Measurements from ENCODE around the gene ABTB2. TPM values are rescaled to one million over a fixed set of nuclear protein-coding genes. Genes with fewer than 3 reads are reported as not detected.

The ABTB2 gene
- total RNA-seq, 1 experiment from 2014 or later: 3.1 TPM

- DNase-seq (ENCODE audit: unreplicated experiment): no peak
- H3K4me3 Mint-ChIP-seq (ENCODE audit: unreplicated experiment): no peak overlapping the region
- H3K36me3 Mint-ChIP-seq (ENCODE audit: insufficient read depth, unreplicated experiment): peaks cover 15% of the 10 kb centered on the region
- H3K27me3 Mint-ChIP-seq (ENCODE audit: insufficient read depth, unreplicated experiment): no peaks in the 10 kb centered on the region
- H3K27ac Mint-ChIP-seq (ENCODE audit: low read depth, unreplicated experiment): no peak overlapping the region
- no TSS peak for BruUV-seq (replicated peaks)
- TF ChIP-seq, protein P1, sequence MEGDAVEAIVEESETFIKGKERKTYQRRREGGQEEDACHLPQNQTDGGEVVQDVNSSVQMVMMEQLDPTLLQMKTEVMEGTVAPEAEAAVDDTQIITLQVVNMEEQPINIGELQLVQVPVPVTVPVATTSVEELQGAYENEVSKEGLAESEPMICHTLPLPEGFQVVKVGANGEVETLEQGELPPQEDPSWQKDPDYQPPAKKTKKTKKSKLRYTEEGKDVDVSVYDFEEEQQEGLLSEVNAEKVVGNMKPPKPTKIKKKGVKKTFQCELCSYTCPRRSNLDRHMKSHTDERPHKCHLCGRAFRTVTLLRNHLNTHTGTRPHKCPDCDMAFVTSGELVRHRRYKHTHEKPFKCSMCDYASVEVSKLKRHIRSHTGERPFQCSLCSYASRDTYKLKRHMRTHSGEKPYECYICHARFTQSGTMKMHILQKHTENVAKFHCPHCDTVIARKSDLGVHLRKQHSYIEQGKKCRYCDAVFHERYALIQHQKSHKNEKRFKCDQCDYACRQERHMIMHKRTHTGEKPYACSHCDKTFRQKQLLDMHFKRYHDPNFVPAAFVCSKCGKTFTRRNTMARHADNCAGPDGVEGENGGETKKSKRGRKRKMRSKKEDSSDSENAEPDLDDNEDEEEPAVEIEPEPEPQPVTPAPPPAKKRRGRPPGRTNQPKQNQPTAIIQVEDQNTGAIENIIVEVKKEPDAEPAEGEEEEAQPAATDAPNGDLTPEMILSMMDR (IDR thresholded peaks at IDR 0.05; ENCODE audit: unreplicated experiment): no peak
- CTCF ChIA-PET: interaction anchor here (0.6 to 1.8 kb wide), 2 partner anchors 12 to 14 kb away, joined by 3 to 7 read pairs; no protein-coding TSS in a partner anchor
- POLR2A ChIA-PET: interaction anchor here (1.0 kb wide), 1 partner anchor 9 kb away, joined by 3 read pairs; no protein-coding TSS in a partner anchor
- intact Hi-C loops (cut with micrococcal nuclease): no loop called here
- H3K4me1 Mint-ChIP-seq (ENCODE audit: insufficient read depth, unreplicated experiment): no peaks in the 10 kb centered on the region
- H3K9me3 Mint-ChIP-seq (ENCODE audit: unreplicated experiment): no peaks in the 10 kb centered on the region
Observed at GRCh38 chr11:34160049-34160721, 197.6 kb downstream of the ABTB2 start.

DNA sequence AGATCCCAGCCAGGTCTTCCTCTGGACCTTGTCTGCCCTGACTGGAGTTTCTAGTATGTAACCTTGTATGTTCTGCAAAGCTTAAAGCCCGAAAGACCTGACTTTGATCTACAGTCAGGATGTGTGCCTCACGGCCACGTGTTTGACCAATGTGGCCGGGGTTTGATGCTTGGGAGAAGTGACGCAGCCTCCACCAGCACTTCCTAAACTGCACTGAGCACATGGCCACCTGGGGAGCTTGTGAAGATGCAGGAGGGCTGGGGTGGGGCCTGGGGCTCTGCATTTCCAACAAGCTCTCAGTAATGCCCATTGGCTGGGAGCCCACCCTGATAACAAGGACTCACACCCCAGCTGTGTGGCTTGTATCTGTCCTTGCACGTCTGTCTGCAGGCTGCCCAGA lies 199.1 kb downstream of the ABTB2 start:
- H3K27me3 Mint-ChIP-seq (ENCODE audit: insufficient read depth, unreplicated experiment): no peaks in the 10 kb centered on the region
- CTCF ChIA-PET: interaction anchor here (0.6 to 1.6 kb wide), 5 partner anchors 12 to 1379 kb away, joined by 3 to 6 read pairs (median 4); no protein-coding TSS in a partner anchor
- H3K4me3 Mint-ChIP-seq (ENCODE audit: unreplicated experiment): no peak overlapping the region
- no TSS peak for BruUV-seq (replicated peaks)
- DNase-seq (ENCODE audit: unreplicated experiment): no peak
- TF ChIP-seq, protein P1 (IDR thresholded peaks at IDR 0.05; ENCODE audit: unreplicated experiment): no peak
- no peaks in the 10 kb centered on the region for H3K9me3 Mint-ChIP-seq (ENCODE audit: unreplicated experiment)
- no peaks in the 10 kb centered on the region for H3K4me1 Mint-ChIP-seq (ENCODE audit: insufficient read depth, unreplicated experiment)
- H3K27ac Mint-ChIP-seq (ENCODE audit: low read depth, unreplicated experiment): no peak overlapping the region
- peaks cover 15% of the 10 kb centered on the region for H3K36me3 Mint-ChIP-seq (ENCODE audit: insufficient read depth, unreplicated experiment)
- POLR2A ChIA-PET: interaction anchor here (0.6 to 0.8 kb wide), 2 partner anchors 53 to 214 kb away, joined by 3 to 5 read pairs; no protein-coding TSS in a partner anchor
- intact Hi-C loops (cut with micrococcal nuclease): no loop called here

DNA sequence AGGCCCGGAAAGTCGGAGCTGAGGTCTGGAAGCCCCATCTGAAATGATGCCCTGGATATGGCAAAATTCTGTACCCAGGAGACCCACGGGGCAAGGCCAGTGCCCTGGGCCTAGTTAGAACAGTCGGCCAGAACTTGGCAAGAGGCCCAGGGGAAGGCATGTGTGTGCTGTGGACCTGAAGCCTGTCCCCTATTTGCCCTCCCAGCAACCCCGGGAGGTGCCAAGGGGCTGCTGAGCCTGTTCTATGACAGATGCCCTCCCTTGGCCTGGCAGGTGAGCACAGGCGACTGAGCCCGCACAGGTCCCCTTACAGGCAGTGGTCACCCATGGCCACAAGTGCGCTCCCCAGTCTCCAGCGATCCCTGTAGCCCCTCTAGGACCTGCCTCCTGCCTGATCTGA lies 200.6 kb downstream of the ABTB2 start:
- POLR2A ChIA-PET: no interaction called here
- H3K4me1 Mint-ChIP-seq (ENCODE audit: insufficient read depth, unreplicated experiment): no peaks in the 10 kb centered on the region

GRCh38 chr11:34155757-34156062 lies 202.1 kb downstream of the ABTB2 start:
- BruUV-seq (replicated peaks): no TSS peak
- ChIA-PET CTCF (interaction anchor here (0.9 to 1.4 kb wide), 2 partner anchors 210 to 337 kb away, joined by 5 to 8 read pairs; no protein-coding TSS in a partner anchor), POLR2A (no interaction called here)
- Mint-ChIP-seq H3K4me3 (ENCODE audit: unreplicated experiment) (no peak overlapping the region), H3K27me3 (ENCODE audit: insufficient read depth, unreplicated experiment) (no peaks in the 10 kb centered on the region), H3K4me1 (ENCODE audit: insufficient read depth, unreplicated experiment) (no peaks in the 10 kb centered on the region), H3K9me3 (ENCODE audit: unreplicated experiment) (no peaks in the 10 kb centered on the region), H3K27ac (ENCODE audit: low read depth, unreplicated experiment) (no peak overlapping the region), H3K36me3 (ENCODE audit: insufficient read depth, unreplicated experiment) (peaks cover 20% of the 10 kb centered on the region)
- TF ChIP-seq, protein P1 (IDR thresholded peaks at IDR 0.05; ENCODE audit: unreplicated experiment): no peak
- DNase-seq (ENCODE audit: unreplicated experiment): no peak
- intact Hi-C loops (cut with micrococcal nuclease): no loop called here

More for the DNA sequence above, 200.6 kb downstream of the ABTB2 start:
- no peak overlapping the region for H3K27ac Mint-ChIP-seq (ENCODE audit: low read depth, unreplicated experiment)
- TF ChIP-seq, protein P1 (IDR thresholded peaks at IDR 0.05; ENCODE audit: unreplicated experiment): no peak
- BruUV-seq (replicated peaks): no TSS peak
- peaks cover 15% of the 10 kb centered on the region for H3K36me3 Mint-ChIP-seq (ENCODE audit: insufficient read depth, unreplicated experiment)
- H3K9me3 Mint-ChIP-seq (ENCODE audit: unreplicated experiment): no peaks in the 10 kb centered on the region
- intact Hi-C loops (cut with micrococcal nuclease): no loop called here
- H3K27me3 Mint-ChIP-seq (ENCODE audit: insufficient read depth, unreplicated experiment): no peaks in the 10 kb centered on the region
- DNase-seq (ENCODE audit: unreplicated experiment): no peak
- H3K4me3 Mint-ChIP-seq (ENCODE audit: unreplicated experiment): no peak overlapping the region
- CTCF ChIA-PET: no interaction called here

Data from MCF 10A (cell line).